MCF 10A (cell line): ENCODE data around the gene IFITM5. TPM values are rescaled to one million over a fixed set of nuclear protein-coding genes. Genes with fewer than 3 reads are reported as not detected.

ENCODE experiments used
- BruUV-seq: library from RNA; stranded (reverse); fragments of 400-500 nt; replicated peaks from 2 replicates; lab custom pipeline; 2021; lab: Mats Ljungman, UMichigan
- CTCF ChIA-PET: fragments of 300-600 bp; sonication (Branson Sonifier 250); formaldehyde crosslinking; extraction: SDS; loops from one replicate; lab custom pipeline; 2021; ENCODE audit warnings: antibody characterized with exemption, inconsistent platforms; lab: Yijun Ruan, JAX
- POLR2A ChIA-PET: fragments of 300-600, 350-650 bp; sonication (Branson Sonifier 250); formaldehyde crosslinking; extraction: SDS; loops from one replicate; lab custom pipeline; 2020; ENCODE audit warnings: antibody characterized with exemption, inconsistent platforms; lab: Yijun Ruan, JAX
- DNase-seq: peaks from one replicate; pipeline ENCODE4 v3.0.0-alpha.2; 2018; ENCODE audit not compliant: unreplicated experiment
- H3K27ac Mint-ChIP-seq: one replicate; pipeline ENCODE4 v1.8.0; 2022; ENCODE audit warnings: mild to moderate bottlenecking, low read depth, mixed read lengths; ENCODE audit not compliant: unreplicated experiment
- H3K27me3 Mint-ChIP-seq: one replicate; pipeline ENCODE4 v1.8.0; 2022; ENCODE audit warnings: mixed read lengths; ENCODE audit not compliant: insufficient read depth, unreplicated experiment
- H3K36me3 Mint-ChIP-seq: one replicate; pipeline ENCODE4 v1.8.0; 2022; ENCODE audit warnings: mild to moderate bottlenecking, moderate library complexity, mixed read lengths; ENCODE audit not compliant: insufficient read depth, unreplicated experiment
- H3K4me1 Mint-ChIP-seq: one replicate; pipeline ENCODE4 v1.8.0; 2022; ENCODE audit warnings: mixed read lengths; ENCODE audit not compliant: insufficient read depth, unreplicated experiment
- H3K4me3 Mint-ChIP-seq: one replicate; pipeline ENCODE4 v1.8.0; 2022; ENCODE audit warnings: mild to moderate bottlenecking, moderate library complexity, mixed read lengths; ENCODE audit not compliant: unreplicated experiment
- H3K9me3 Mint-ChIP-seq: one replicate; pipeline ENCODE4 v1.8.0; 2022; ENCODE audit warnings: mixed read lengths; ENCODE audit not compliant: unreplicated experiment
- intact Hi-C: fragments of 100-400 bp; cut with micrococcal nuclease; formaldehyde crosslinking; loops from 2 replicates; pipeline ENCODE4 v1.14.1; 2022
- total RNA-seq: library from RNA; stranded (reverse); gene quantifications from 2 replicates; pipeline ENCODE4 v1.2.3, GENCODE V29; 2022
- TF ChIP-seq, protein P1 (sequence below): fragments of 200-600 bp; IDR thresholded peaks from one replicate; pipeline ENCODE4 v1.8.0; 2022; ENCODE audit warnings: antibody characterized with exemption, mild to moderate bottlenecking; ENCODE audit not compliant: unreplicated experiment

IFITM5 gene
- total RNA-seq, 1 experiment from 2014 or later = not detected

GRCh38 chr11:253160-253885, 46.0 kb downstream of the IFITM5 start:
- BruUV-seq = no TSS peak
- H3K27me3 Mint-ChIP-seq = peaks cover 11% of the 10 kb centered on the region
- ChIA-PET POLR2A (interaction anchor here (0.7 to 2.8 kb wide), 2 partner anchors 16 kb away, joined by 4 to 12 read pairs; partner anchors contain the start of gene PSMD13), CTCF (interaction anchor here (1.0 to 1.4 kb wide), 3 partner anchors 16 to 112 kb away, joined by 3 to 4 read pairs (median 4); no protein-coding TSS in a partner anchor)
- peaks cover 55% of the 10 kb centered on the region for H3K36me3 Mint-ChIP-seq
- H3K9me3 Mint-ChIP-seq = no peaks in the 10 kb centered on the region
- H3K4me1 Mint-ChIP-seq = no peaks in the 10 kb centered on the region
- DNase-seq = no peak
- H3K27ac Mint-ChIP-seq = no peak overlapping the region
- no peak overlapping the region for H3K4me3 Mint-ChIP-seq
- TF ChIP-seq, protein P1, sequence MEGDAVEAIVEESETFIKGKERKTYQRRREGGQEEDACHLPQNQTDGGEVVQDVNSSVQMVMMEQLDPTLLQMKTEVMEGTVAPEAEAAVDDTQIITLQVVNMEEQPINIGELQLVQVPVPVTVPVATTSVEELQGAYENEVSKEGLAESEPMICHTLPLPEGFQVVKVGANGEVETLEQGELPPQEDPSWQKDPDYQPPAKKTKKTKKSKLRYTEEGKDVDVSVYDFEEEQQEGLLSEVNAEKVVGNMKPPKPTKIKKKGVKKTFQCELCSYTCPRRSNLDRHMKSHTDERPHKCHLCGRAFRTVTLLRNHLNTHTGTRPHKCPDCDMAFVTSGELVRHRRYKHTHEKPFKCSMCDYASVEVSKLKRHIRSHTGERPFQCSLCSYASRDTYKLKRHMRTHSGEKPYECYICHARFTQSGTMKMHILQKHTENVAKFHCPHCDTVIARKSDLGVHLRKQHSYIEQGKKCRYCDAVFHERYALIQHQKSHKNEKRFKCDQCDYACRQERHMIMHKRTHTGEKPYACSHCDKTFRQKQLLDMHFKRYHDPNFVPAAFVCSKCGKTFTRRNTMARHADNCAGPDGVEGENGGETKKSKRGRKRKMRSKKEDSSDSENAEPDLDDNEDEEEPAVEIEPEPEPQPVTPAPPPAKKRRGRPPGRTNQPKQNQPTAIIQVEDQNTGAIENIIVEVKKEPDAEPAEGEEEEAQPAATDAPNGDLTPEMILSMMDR = no peak
- intact Hi-C loops = loop anchor here (5.0 kb wide), 1 partner anchor 54 kb away; the partner anchor contains the start of gene IFITM2

DNA sequence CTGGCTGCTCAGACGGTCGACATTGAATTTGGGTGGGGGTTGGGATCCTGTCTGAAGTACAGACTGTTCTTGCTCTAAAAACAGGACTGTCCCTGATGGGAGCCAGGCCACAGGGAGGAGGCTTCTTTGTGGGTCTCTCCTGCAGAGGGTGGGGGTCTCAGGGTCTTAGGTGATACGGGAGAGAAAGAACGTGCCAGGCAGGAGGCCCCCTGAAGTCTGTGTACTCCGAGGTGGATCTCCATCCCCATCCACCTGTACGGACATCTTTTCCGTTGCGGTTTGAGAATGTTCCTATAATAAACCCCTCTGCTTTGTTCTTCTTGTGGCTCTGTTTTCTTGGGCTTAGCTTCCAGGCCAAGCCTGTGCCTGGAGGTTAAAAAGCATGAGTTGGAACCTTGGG, 46.7 kb downstream of the IFITM5 start:
- Mint-ChIP-seq H3K9me3 (no peaks in the 10 kb centered on the region), H3K4me3 (no peak overlapping the region), H3K27ac (no peak overlapping the region), H3K4me1 (no peaks in the 10 kb centered on the region), H3K36me3 (peaks cover 62% of the 10 kb centered on the region), H3K27me3 (peaks cover 11% of the 10 kb centered on the region)
- TF ChIP-seq, protein P1 = no peak
- intact Hi-C loops = loop anchor here (5.0 kb wide), 1 partner anchor 55 kb away; the partner anchor contains the start of gene IFITM2
- BruUV-seq = TSS peak; percentile 71
- DNase-seq = no peak
- CTCF ChIA-PET = interaction anchor here (0.9 to 1.4 kb wide), 4 partner anchors 15 to 112 kb away, joined by 3 to 4 read pairs (median 4); no protein-coding TSS in a partner anchor
- POLR2A ChIA-PET = interaction anchor here (2.8 kb wide), 1 partner anchor 15 kb away, joined by 12 read pairs; the partner anchor contains the start of gene PSMD13

DNA sequence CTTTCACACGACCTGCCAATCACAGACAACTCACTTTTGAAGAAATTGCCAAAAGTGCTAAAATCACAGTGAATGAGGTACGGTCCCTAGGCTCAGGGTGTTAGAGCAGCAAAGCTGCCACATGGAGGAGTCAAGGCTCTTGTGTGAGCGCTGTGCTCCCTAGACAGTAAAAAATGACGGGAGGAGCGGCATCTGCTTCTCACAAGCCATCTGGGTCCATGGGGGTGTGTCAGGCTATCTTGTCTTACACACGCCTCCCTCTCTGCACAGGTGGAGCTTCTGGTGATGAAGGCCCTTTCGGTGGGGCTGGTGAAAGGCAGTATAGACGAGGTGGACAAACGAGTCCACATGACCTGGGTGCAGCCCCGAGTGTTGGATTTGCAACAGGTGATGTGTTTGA, 47.8 kb downstream of the IFITM5 start:
- no TSS peak for BruUV-seq
- Mint-ChIP-seq H3K4me1 (no peaks in the 10 kb centered on the region), H3K9me3 (no peaks in the 10 kb centered on the region), H3K36me3 (peaks cover 73% of the 10 kb centered on the region), H3K27ac (no peak overlapping the region), H3K4me3 (no peak overlapping the region), H3K27me3 (peaks cover 11% of the 10 kb centered on the region)
- no peak for DNase-seq
- CTCF ChIA-PET = interaction anchor here (0.6 to 3.5 kb wide), 16 partner anchors 9 to 113 kb away, joined by 3 to 28 read pairs (median 4); partner anchors contain the start of genes NLRP6, PSMD13 and SIRT3
- TF ChIP-seq, protein P1 = no peak
- POLR2A ChIA-PET = interaction anchor here (0.7 to 2.8 kb wide), 4 partner anchors 8 to 104 kb away, joined by 3 to 12 read pairs (median 6); partner anchors contain the start of gene PSMD13
- intact Hi-C loops = loop anchor here (2.0 to 5.0 kb wide), 2 partner anchors 56 to 111 kb away; partner anchors contain the start of gene IFITM2
